Measurements from ENCODE around the gene CYP3A4.
"Not testable (repeated sequence)": the region's sequence is repeated elsewhere in the genome, so short reads cannot be mapped to it uniquely, and the experiment has no call there.

CYP3A4 gene

DNA sequence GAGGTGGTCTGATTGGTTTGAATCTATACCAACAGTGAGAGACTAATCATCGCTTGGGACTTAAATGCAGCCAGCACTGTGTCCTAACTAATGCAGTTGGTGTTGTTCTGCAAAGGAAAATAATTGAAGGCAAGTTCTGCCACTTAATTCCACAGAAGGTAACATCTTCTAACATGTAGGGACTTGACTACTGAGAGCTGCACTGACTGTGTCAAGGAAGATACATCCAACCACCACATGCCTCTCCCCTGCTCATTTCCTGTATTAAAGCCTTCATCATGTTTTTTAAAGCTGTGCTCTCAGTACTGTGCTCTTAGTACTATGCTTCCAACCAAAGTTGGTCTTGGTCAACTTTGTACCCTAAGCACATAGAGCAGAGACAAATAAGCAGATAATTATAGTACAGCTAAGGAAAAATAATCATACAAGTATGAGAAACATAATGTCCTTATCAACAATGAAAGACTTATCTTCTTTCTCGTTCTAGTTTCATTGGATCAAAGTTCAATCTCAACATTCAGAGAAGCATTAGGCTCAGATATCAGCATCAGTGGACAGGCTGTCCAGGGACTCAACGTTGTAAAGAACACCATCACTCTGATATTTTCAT is 2.8 kb upstream of the CYP3A4 start:
- DNase-seq (ENCODE audit: low read depth): no peak
- TF ChIP-seq CTCF (IDR thresholded peaks at IDR 0.05; ENCODE audit: low read depth, low read length, missing control alignments): no peak
- no peak overlapping the region for H3K4me3 ChIP-seq (ENCODE audit: low read depth, low read length)
- in situ Hi-C loops (cut with HindIII; ENCODE audit: low sequenced_read_pairs): no loop called here

- H3K4me3 ChIP-seq (ENCODE audit: low read depth, low read length); DNase-seq (ENCODE audit: low read depth); in situ Hi-C loops (cut with HindIII; ENCODE audit: low sequenced_read_pairs): not testable (repeated sequence)
These were observed 1.7 kb upstream of the CYP3A4 start for GRCh38 chr7:99785654-99786053.

DNA sequence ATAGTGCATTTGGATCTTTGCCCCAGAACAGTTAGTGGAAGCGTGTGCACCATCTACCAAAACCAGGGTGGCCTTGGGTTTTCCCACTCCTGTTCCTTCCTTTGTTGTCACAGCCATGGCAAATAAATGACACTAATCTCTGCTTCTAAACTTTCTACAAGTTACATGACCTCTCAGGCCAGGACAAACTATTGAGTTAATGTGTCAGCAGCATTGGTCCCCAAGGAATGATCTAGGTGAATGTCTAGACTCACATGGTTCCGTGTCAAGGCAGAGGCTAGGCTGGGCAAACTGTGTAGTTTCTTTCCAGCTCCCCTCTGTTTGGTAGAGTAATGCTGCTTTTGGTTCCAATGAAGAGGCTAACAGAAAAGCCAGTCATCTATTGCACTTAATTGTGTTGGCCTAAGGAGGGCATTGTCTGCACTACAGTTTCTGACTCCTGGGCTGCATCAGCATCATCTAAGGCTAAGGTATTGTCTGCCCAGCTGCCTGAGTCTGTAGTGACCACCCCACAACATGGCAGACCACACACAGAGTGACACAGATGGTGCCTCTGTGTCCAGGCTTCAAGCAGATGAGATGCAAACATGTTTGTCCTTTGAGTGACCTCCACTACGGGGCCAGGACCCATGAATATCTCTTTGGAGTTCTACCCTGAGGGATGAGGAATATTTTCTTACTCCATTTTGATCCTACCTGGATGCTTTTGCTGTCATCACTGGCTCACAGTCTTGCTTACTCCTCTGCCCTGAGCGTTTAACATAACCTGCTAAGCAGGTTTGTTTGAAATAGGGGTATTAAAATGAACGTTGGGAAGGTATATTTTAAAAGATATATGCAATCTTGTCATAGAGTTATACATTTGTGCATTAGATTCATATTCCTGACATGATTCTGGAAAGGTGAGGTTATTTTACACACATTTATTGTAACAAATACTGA is 1.7 kb downstream of the CYP3A4 start:
- DNase-seq (ENCODE audit: low read depth): no peak
- in situ Hi-C loops (cut with HindIII; ENCODE audit: low sequenced_read_pairs): no loop called here
- TF ChIP-seq CTCF (IDR thresholded peaks at IDR 0.05; ENCODE audit: low read depth, low read length, missing control alignments): no peak
- H3K4me3 ChIP-seq (ENCODE audit: low read depth, low read length): no peak overlapping the region

- DNase-seq (ENCODE audit: low read depth): no peak
- in situ Hi-C loops (cut with HindIII; ENCODE audit: low sequenced_read_pairs): no loop called here
- H3K4me3 ChIP-seq (ENCODE audit: low read depth, low read length): no peak overlapping the region
- TF ChIP-seq CTCF (IDR thresholded peaks at IDR 0.05; ENCODE audit: low read depth, low read length, missing control alignments): no peak
These were observed 3.4 kb downstream of the CYP3A4 start for GRCh38 chr7:99780588-99780987.

DNA sequence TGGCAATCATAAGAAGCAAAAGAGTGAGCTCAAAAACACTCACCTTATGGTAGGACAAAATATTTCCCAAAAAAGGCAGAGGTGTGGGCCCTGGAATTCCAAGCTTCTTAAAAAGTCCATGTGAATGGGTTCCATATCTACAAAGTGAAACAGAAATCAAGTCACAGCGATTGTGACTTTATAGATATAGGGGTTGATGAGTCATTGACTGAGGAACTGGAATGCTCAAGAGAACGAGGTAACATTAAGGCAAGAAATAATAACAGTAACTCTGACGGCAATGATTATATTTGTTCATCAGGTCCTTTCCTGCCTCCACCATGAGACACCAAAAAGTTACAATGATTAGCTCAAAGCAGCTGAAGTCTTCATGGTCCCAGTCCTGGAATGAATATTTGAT is 4.0 kb downstream of the CYP3A4 start:
- TF ChIP-seq CTCF (IDR thresholded peaks at IDR 0.05; ENCODE audit: low read depth, low read length, missing control alignments): no peak
- in situ Hi-C loops (cut with HindIII; ENCODE audit: low sequenced_read_pairs): no loop called here
- H3K4me3 ChIP-seq (ENCODE audit: low read depth, low read length): no peak overlapping the region
- no peak for DNase-seq (ENCODE audit: low read depth)

DNA sequence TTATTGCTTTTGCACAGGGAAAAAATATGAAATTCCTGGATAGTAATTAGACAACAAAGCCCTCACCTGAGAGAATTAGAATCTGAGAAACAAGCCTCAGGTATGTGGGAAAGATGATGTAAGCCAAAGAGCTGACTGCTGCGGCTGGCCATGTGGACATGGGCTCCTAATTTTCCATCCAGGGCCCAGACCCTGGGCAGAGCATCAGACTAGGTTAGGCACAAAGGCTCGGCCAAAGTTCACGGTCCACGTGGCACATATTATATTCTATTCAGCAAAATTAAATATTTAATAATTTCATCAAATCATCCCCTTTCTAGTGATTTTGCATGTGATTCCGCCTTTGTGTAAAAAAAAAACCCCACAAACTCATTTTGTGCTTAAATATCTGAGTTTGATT is 5.1 kb downstream of the CYP3A4 start:
- in situ Hi-C loops (cut with HindIII; ENCODE audit: low sequenced_read_pairs): no loop called here
- TF ChIP-seq CTCF (IDR thresholded peaks at IDR 0.05; ENCODE audit: low read depth, low read length, missing control alignments): no peak
- H3K4me3 ChIP-seq (ENCODE audit: low read depth, low read length): no peak overlapping the region
- no peak for DNase-seq (ENCODE audit: low read depth)

- DNase-seq (ENCODE audit: low read depth); in situ Hi-C loops (cut with HindIII; ENCODE audit: low sequenced_read_pairs): not testable (repeated sequence)
These were observed 10.6 kb downstream of the CYP3A4 start for GRCh38 chr7:99773395-99773794.

More at GRCh38 chr7:99773395-99773794, 10.6 kb downstream of the CYP3A4 start:
- not testable (repeated sequence) for H3K4me3 ChIP-seq (ENCODE audit: low read depth, low read length)
